K562 (cell line): Measurements from ENCODE around the gene HOXA4.

Experiments
- CREM ChIP-seq: IDR thresholded peaks from 2 replicates; pipeline ENCODE4 v1.6.1; 2014; ENCODE audit warnings: antibody characterized with exemption, low read depth
- MYC ChIP-seq, 2 experiments: fragments of 250-450 bp in 1 of 2; sonication (Bioruptor Pico) in 1 of 2; IDR thresholded peaks; 2 replicates each; pipeline versions ENCODE4 v1.5.1 to v1.6.1; 2012 to 2021; ENCODE audit warnings: low read depth in 2 of 2, borderline replicate concordance in 1 of 2, improper control_type of control experiment in 1 of 2, low read length in 1 of 2, mild to moderate bottlenecking in 1 of 2, moderate library complexity in 1 of 2
- RAD21 ChIP-seq, 2 experiments: fragments of 250-450 bp in 1 of 2; fragments of 450-650 bp in 1 of 2; sonication (Bioruptor Pico) in 1 of 2; formaldehyde crosslinking in 1 of 2; IDR thresholded peaks in 1 of 2; conservative IDR thresholded peaks in 1 of 2; 2 replicates each; pipeline versions ENCODE4 v1.4.0 to v1.8.0; 2020 to 2022; ENCODE audit warnings: mild to moderate bottlenecking in 2 of 2, moderate library complexity in 1 of 2
- SMAD1 ChIP-seq: fragments of 150-350 bp; IDR thresholded peaks from 2 replicates; pipeline ENCODE4 v1.6.1; 2014; ENCODE audit warnings: low read length, low read depth; ENCODE audit not compliant: partially characterized antibody

DNA sequence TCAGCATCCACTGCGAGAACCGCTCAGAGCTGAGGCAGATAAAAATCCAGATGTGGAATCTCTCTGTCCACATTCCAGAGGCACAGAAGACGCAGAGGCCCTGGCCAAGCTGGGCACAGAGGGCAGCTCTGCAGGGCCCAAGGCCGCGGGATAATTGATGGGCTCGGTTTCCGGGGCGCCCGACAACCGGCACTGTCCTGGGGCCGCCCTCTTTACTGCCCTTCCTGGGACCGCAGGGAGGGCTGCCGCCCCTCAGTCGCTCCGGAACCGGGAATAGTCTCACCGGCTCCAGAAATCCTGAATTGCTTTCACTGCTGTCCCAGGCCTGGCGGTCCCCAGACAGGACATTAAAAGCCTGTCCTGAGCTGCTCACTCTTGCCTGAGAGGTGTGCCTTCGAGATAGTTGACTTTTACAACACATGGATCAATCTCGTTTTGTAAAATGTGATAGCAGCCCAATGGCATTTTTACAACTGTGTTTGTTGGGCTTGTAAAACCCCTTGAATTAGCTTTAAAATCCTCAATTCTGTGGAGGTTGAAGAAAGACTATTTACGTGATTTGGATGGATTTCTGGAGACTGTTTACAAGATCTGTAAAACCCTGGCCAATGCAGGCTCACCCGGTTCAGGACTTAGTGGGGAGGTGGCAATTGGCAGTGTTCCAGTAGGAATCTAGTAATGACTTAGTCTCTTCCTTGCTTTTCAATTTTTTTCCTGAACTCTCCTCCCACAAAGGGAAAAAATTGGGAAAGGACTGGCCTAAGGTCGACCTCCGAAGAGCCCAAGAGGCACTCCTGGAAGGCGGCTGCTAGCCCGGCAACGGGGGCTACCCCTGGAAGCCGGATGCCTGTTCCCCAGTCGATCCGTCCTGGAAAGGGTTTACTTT lies 18.4 kb upstream of the HOXA4 start:
- no peak for TF ChIP-seq RAD21 (CRISPR knock-in tag; conservative IDR thresholded peaks at IDR 0.05 in 1 of 2, IDR thresholded peaks at IDR 0.05 in 1 of 2)
- no peak for TF ChIP-seq MYC (IDR thresholded peaks at IDR 0.05; ENCODE audit: low read depth, low read length)
- TF ChIP-seq MYC (CRISPR knock-in tag; IDR thresholded peaks at IDR 0.05; ENCODE audit: borderline replicate concordance, low read depth): no peak
- TF ChIP-seq CREM: no peak
- no peak for TF ChIP-seq SMAD1
